GM19395 (cell line): ENCODE data around the gene CCNG1.
"Not testable (repeated sequence)": the region's sequence is repeated elsewhere in the genome, so short reads cannot be mapped to it uniquely, and the experiment has no call there.

ENCODE experiments used
- ATAC-seq: cut with Tn5 transposase; IDR thresholded peaks from one replicate; pipeline ENCODE4 v1.9.1; 2021; ENCODE audit warnings: mild to moderate bottlenecking, moderate library complexity; ENCODE audit not compliant: unreplicated experiment

CCNG1 gene

GRCh38 chr5:163440954-163441353 lies 3.6 kb downstream of the CCNG1 start:
- ATAC-seq, result no peak

- ATAC-seq, result no peak
Observed at GRCh38 chr5:163444526-163444925, 7.1 kb downstream of the CCNG1 start.

GRCh38 chr5:163445345-163445744 lies 8.0 kb downstream of the CCNG1 start:
- no peak for ATAC-seq

- ATAC-seq, result no peak
Observed at GRCh38 chr5:163447191-163447590, 9.8 kb downstream of the CCNG1 start.

- ATAC-seq, result no peak
Observed at GRCh38 chr5:163447875-163448274, 10.5 kb downstream of the CCNG1 start.

- ATAC-seq, result no peak
Observed at GRCh38 chr5:163448491-163448890, 11.1 kb downstream of the CCNG1 start.

GRCh38 chr5:163451489-163451888 lies 14.1 kb downstream of the CCNG1 start:
- ATAC-seq, result no peak

GRCh38 chr5:163453705-163454104 lies 16.3 kb downstream of the CCNG1 start:
- no peak for ATAC-seq

GRCh38 chr5:163455406-163455805 lies 18.0 kb downstream of the CCNG1 start:
- not testable (repeated sequence) for ATAC-seq

GRCh38 chr5:163456029-163456589 lies 18.7 kb downstream of the CCNG1 start:
- no peak for ATAC-seq

- ATAC-seq, result no peak
Observed at GRCh38 chr5:163456840-163457239, 19.4 kb downstream of the CCNG1 start.

- no peak for ATAC-seq
Observed at GRCh38 chr5:163458778-163459385, 21.5 kb downstream of the CCNG1 start.

- ATAC-seq, result peak; percentile 3
Observed at GRCh38 chr5:163459462-163459818, 22.0 kb downstream of the CCNG1 start.

- peak; percentile 77 for ATAC-seq
Observed at GRCh38 chr5:163459819-163460561, 22.6 kb downstream of the CCNG1 start, which contains the start of gene NUDCD2. Gene NUDCD2 (minus strand): TSS chr5:163460102. CDS start chr5:163460050, 52 bp downstream.

- peak; percentile 3 for ATAC-seq
Observed at GRCh38 chr5:163460562-163461171, 23.3 kb downstream of the CCNG1 start, which contains the start of gene HMMR. Gene HMMR (plus strand): TSS chr5:163460632. CDS start chr5:163460693, 61 bp downstream.

GRCh38 chr5:163463063-163463435 lies 25.7 kb downstream of the CCNG1 start:
- ATAC-seq, result no peak

GRCh38 chr5:163467682-163468081 lies 30.3 kb downstream of the CCNG1 start:
- no peak for ATAC-seq

GRCh38 chr5:163473635-163474243 lies 36.3 kb downstream of the CCNG1 start:
- peak; percentile 90 for ATAC-seq

- ATAC-seq, result no peak
Observed at GRCh38 chr5:163475411-163475810, 38.0 kb downstream of the CCNG1 start.

- ATAC-seq, result no peak
Observed at GRCh38 chr5:163478126-163478981, 41.0 kb downstream of the CCNG1 start.

- ATAC-seq, result no peak
Observed at GRCh38 chr5:163478982-163479271, 41.5 kb downstream of the CCNG1 start.
